ENCODE data around the gene SENP5. TPM values are rescaled to one million over a fixed set of nuclear protein-coding genes. Genes with fewer than 3 reads are reported as not detected.

SENP5 gene
- total RNA-seq, 1 experiment from 2014 or later = 27.6 TPM

DNA sequence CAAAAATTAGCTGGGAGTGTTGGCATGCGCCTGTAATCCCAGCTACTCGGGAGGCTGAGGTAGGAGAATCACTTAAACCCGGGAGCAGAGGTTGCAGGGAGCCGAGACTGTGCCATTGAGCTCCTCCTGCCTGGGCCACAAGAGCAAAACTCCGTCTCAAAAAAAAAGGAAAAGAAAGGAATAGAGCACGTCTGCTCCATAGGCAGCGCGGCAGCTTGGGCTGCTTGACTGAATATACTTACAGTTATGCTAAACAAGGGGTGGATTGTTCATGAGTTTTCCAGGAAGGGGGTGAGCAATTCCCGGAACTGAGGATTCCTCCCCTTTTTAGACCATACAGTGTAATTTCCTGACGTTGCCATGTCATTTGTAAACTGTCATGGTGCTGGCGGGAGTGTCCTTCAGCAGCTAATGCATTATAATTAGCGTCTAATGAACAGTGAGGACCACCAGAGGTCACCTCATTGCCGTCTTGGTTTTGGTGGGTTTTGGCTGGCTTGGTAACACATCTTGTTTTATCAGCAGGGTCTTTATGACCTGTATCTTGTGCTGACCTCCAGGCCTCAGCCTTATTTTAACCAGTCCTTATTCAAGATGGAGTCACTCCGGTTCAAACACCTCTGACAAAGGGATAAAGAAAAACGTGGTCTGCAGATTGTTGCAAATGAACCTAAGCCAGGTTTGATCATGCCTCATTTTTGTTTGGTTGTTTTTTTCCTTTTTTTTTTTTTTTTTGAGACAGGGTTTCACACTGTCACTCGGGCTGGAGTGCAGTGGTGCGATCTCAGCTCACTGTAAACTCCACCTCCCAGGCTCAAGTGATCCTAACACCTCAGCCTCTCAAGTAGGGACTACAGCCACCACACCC lies 24.9 kb upstream of the SENP5 start:
- Histone ChIP-seq H3K9ac (ENCODE audit: low read length) (no peak overlapping the region), H3K9me2 (ENCODE audit: insufficient read depth) (no peaks in the 10 kb centered on the region), H3K36me3 (ENCODE audit: control insufficient read depth in 1 of 2, insufficient read depth in 2 of 2, low read length in 2 of 2) (no peaks in the 10 kb centered on the region), H3K4me2 (ENCODE audit: low read length) (no peak overlapping the region), H3K79me2 (ENCODE audit: insufficient read depth, low read length) (no peaks in the 10 kb centered on the region), H3K27me3 (ENCODE audit: insufficient read depth, low read length) (no peaks in the 10 kb centered on the region), H4K20me1 (ENCODE audit: insufficient read depth) (no peaks in the 10 kb centered on the region), H3K9me3 (ENCODE audit: control insufficient read depth in 1 of 2, insufficient read depth in 1 of 2, low read depth in 1 of 2, low read length in 2 of 2) (no peaks in the 10 kb centered on the region), H2AFZ (ENCODE audit: low read depth, low read length, poor library complexity, severe bottlenecking) (no peak overlapping the region), H3K4me3 (replicated peaks in 1 of 2; ENCODE audit: low read depth in 1 of 2, low read length in 2 of 2) (no peak overlapping the region), H3K27ac (ENCODE audit: low read depth, low read length) (no peak overlapping the region), H3K4me1 (ENCODE audit: control insufficient read depth in 1 of 2, insufficient read depth in 2 of 2, low read length in 2 of 2) (no peaks in the 10 kb centered on the region)
- ChIA-PET CTCF (no interaction called here), POLR2A (no interaction called here), RAD21 (ENCODE audit: low non-redundant PET in 1 of 2, low total read pairs in 2 of 2, uncharacterized antibody in 2 of 2, unreplicated experiment in 2 of 2) (no interaction called here)
- TF ChIP-seq, protein P1, sequence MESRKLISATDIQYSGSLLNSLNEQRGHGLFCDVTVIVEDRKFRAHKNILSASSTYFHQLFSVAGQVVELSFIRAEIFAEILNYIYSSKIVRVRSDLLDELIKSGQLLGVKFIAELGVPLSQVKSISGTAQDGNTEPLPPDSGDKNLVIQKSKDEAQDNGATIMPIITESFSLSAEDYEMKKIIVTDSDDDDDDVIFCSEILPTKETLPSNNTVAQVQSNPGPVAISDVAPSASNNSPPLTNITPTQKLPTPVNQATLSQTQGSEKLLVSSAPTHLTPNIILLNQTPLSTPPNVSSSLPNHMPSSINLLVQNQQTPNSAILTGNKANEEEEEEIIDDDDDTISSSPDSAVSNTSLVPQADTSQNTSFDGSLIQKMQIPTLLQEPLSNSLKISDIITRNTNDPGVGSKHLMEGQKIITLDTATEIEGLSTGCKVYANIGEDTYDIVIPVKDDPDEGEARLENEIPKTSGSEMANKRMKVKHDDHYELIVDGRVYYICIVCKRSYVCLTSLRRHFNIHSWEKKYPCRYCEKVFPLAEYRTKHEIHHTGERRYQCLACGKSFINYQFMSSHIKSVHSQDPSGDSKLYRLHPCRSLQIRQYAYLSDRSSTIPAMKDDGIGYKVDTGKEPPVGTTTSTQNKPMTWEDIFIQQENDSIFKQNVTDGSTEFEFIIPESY (IDR thresholded peaks at IDR 0.05; ENCODE audit: extremely low read depth, insufficient replicate concordance, low read length) = no peak
- TF ChIP-seq POLR2A (IDR thresholded peaks at IDR 0.05; ENCODE audit: borderline replicate concordance, extremely low read depth, insufficient read depth, insufficient read length) (no peak), EGR1 (IDR thresholded peaks at IDR 0.05; ENCODE audit: low read depth) (no peak), POLR2AphosphoS5 (IDR thresholded peaks at IDR 0.05; ENCODE audit: low read depth, low read length) (no peak), CBX3 (IDR thresholded peaks at IDR 0.05; ENCODE audit: low read depth) (no peak), SP1 (IDR thresholded peaks at IDR 0.05; ENCODE audit: low read depth) (no peak), JUND (IDR thresholded peaks at IDR 0.05) (no peak), SIN3A (IDR thresholded peaks at IDR 0.05; ENCODE audit: low read depth) (no peak), ZNF274 (IDR thresholded peaks at IDR 0.05; ENCODE audit: low read depth, low read length) (no peak), TCF7L2 (IDR thresholded peaks at IDR 0.05; ENCODE audit: borderline replicate concordance, extremely low read depth, insufficient read depth, insufficient read length) (no peak)
- TF ChIP-seq, protein P2, sequence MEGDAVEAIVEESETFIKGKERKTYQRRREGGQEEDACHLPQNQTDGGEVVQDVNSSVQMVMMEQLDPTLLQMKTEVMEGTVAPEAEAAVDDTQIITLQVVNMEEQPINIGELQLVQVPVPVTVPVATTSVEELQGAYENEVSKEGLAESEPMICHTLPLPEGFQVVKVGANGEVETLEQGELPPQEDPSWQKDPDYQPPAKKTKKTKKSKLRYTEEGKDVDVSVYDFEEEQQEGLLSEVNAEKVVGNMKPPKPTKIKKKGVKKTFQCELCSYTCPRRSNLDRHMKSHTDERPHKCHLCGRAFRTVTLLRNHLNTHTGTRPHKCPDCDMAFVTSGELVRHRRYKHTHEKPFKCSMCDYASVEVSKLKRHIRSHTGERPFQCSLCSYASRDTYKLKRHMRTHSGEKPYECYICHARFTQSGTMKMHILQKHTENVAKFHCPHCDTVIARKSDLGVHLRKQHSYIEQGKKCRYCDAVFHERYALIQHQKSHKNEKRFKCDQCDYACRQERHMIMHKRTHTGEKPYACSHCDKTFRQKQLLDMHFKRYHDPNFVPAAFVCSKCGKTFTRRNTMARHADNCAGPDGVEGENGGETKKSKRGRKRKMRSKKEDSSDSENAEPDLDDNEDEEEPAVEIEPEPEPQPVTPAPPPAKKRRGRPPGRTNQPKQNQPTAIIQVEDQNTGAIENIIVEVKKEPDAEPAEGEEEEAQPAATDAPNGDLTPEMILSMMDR (IDR thresholded peaks at IDR 0.05 in 2 of 3, conservative IDR thresholded peaks at IDR 0.05 in 1 of 3; ENCODE audit: borderline replicate concordance in 1 of 3, insufficient read depth in 1 of 3, low read depth in 2 of 3, low read length in 2 of 3) = no peak
- TF ChIP-seq, protein P3, sequence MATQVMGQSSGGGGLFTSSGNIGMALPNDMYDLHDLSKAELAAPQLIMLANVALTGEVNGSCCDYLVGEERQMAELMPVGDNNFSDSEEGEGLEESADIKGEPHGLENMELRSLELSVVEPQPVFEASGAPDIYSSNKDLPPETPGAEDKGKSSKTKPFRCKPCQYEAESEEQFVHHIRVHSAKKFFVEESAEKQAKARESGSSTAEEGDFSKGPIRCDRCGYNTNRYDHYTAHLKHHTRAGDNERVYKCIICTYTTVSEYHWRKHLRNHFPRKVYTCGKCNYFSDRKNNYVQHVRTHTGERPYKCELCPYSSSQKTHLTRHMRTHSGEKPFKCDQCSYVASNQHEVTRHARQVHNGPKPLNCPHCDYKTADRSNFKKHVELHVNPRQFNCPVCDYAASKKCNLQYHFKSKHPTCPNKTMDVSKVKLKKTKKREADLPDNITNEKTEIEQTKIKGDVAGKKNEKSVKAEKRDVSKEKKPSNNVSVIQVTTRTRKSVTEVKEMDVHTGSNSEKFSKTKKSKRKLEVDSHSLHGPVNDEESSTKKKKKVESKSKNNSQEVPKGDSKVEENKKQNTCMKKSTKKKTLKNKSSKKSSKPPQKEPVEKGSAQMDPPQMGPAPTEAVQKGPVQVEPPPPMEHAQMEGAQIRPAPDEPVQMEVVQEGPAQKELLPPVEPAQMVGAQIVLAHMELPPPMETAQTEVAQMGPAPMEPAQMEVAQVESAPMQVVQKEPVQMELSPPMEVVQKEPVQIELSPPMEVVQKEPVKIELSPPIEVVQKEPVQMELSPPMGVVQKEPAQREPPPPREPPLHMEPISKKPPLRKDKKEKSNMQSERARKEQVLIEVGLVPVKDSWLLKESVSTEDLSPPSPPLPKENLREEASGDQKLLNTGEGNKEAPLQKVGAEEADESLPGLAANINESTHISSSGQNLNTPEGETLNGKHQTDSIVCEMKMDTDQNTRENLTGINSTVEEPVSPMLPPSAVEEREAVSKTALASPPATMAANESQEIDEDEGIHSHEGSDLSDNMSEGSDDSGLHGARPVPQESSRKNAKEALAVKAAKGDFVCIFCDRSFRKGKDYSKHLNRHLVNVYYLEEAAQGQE (IDR thresholded peaks at IDR 0.05; ENCODE audit: low read depth) = no peak
- TF ChIP-seq, protein P4, sequence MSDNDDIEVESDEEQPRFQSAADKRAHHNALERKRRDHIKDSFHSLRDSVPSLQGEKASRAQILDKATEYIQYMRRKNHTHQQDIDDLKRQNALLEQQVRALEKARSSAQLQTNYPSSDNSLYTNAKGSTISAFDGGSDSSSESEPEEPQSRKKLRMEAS (IDR thresholded peaks at IDR 0.05) = no peak
- intact Hi-C loops (cut with micrococcal nuclease) = no loop called here
- DNase-seq (ENCODE audit: low read depth, low spot score) (no peak), ATAC-seq (no peak)
- no TSS peak for BruUV-seq (replicated peaks)

All from HCT116 (cell line).